Activated CD8-positive, alpha-beta T cell treated with anti-CD3 and anti-CD28 coated beads for 36 hours (primary cell): ENCODE data around the gene COPS7A. TPM values are rescaled to one million over a fixed set of nuclear protein-coding genes. Genes with fewer than 3 reads are reported as not detected.
"Not testable (repeated sequence)": the region's sequence is repeated elsewhere in the genome, so short reads cannot be mapped to it uniquely, and the experiment has no call there.

Experiments used
- ATAC-seq: fragments of 200-7000 bp; cut with Tn5 transposase; one replicate; pipeline ENCODE4 v1.10.0; 2021; ENCODE audit warnings: mild to moderate bottlenecking, moderate library complexity
- CTCF ChIA-PET: fragments of 350-600 bp; sonication (Branson Sonifier 250); formaldehyde crosslinking; loops from one replicate; lab custom pipeline; 2021; ENCODE audit warnings: antibody characterized with exemption; lab: Charles Lee
- POLR2A ChIA-PET: fragments of 350-600 bp; sonication (Branson Sonifier 250); formaldehyde crosslinking; loops from one replicate; lab custom pipeline; 2021; ENCODE audit warnings: antibody characterized with exemption; lab: Charles Lee
- DNase-seq: peaks from one replicate; pipeline ENCODE4 v3.0.0-alpha.2; 2020
- H3K27ac Mint-ChIP-seq: one replicate; pipeline ENCODE4 v1.8.0; 2021; ENCODE audit warnings: mild to moderate bottlenecking, mixed read lengths
- H3K27me3 Mint-ChIP-seq: one replicate; pipeline ENCODE4 v1.8.0; 2021; ENCODE audit warnings: mixed read lengths
- H3K36me3 Mint-ChIP-seq: one replicate; pipeline ENCODE4 v1.8.0; 2021; ENCODE audit warnings: low read depth, mixed read lengths
- H3K4me1 Mint-ChIP-seq: one replicate; pipeline ENCODE4 v1.8.0; 2021; ENCODE audit warnings: low read depth, mixed read lengths
- H3K4me3 Mint-ChIP-seq: one replicate; pipeline ENCODE4 v1.8.0; 2021; ENCODE audit warnings: mild to moderate bottlenecking, moderate library complexity, mixed read lengths
- H3K9me3 Mint-ChIP-seq: one replicate; pipeline ENCODE4 v1.8.0; 2021; ENCODE audit warnings: mixed read lengths
- intact Hi-C: fragments of 100-400 bp; cut with micrococcal nuclease; formaldehyde crosslinking; loops from one replicate; pipeline ENCODE4 v1.10.0; 2022
- total RNA-seq, 2 experiments: library from RNA; stranded (reverse); gene quantifications; one replicate each; pipeline ENCODE4 v1.2.3, GENCODE V29; 2021
- TF ChIP-seq, protein P1 (sequence below): fragments of 200-600 bp; IDR thresholded peaks from one replicate; pipeline ENCODE4 v1.8.0; 2022; ENCODE audit warnings: antibody characterized with exemption, mild to moderate bottlenecking

Gene COPS7A
- total RNA-seq, 2 experiments from 2014 or later: 35.9 to 38.8 TPM

DNA sequence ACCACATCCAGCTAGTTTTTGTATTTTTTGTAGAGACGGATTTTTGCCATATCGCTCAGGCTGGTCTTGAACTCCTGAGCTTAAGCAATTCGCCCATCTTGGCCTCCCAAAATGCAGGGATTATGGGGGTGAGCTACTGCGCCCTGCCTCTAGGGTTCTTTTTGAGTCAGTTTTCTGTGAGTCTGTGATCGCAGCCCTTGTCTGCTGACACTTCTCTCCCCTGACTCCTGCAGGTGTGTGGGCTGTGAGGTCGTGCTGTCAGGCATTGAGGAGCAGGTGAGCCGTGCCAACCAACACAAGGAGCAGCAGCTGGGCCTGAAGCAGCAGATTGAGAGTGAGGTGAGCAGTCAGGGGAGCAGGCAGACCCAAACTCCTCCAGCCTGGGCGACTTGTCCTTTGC is 6.3 kb downstream of the COPS7A start:
- ATAC-seq (no peak), DNase-seq (no peak)
- no peak overlapping the region for H3K27ac Mint-ChIP-seq
- TF ChIP-seq, protein P1, sequence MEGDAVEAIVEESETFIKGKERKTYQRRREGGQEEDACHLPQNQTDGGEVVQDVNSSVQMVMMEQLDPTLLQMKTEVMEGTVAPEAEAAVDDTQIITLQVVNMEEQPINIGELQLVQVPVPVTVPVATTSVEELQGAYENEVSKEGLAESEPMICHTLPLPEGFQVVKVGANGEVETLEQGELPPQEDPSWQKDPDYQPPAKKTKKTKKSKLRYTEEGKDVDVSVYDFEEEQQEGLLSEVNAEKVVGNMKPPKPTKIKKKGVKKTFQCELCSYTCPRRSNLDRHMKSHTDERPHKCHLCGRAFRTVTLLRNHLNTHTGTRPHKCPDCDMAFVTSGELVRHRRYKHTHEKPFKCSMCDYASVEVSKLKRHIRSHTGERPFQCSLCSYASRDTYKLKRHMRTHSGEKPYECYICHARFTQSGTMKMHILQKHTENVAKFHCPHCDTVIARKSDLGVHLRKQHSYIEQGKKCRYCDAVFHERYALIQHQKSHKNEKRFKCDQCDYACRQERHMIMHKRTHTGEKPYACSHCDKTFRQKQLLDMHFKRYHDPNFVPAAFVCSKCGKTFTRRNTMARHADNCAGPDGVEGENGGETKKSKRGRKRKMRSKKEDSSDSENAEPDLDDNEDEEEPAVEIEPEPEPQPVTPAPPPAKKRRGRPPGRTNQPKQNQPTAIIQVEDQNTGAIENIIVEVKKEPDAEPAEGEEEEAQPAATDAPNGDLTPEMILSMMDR: no peak
- H3K27me3 Mint-ChIP-seq: no peaks in the 10 kb centered on the region
- ChIA-PET POLR2A (interaction anchor here (1.2 to 1.3 kb wide), 2 partner anchors 92 to 96 kb away, joined by 3 to 4 read pairs; no protein-coding TSS in a partner anchor), CTCF (interaction anchor here (0.9 to 1.5 kb wide), 2 partner anchors 16 to 36 kb away, joined by 3 to 4 read pairs; partner anchors contain the start of gene PTMS)
- peaks cover 31% of the 10 kb centered on the region for H3K36me3 Mint-ChIP-seq
- peaks cover 10% of the 10 kb centered on the region for H3K4me1 Mint-ChIP-seq
- H3K4me3 Mint-ChIP-seq: no peak overlapping the region
- H3K9me3 Mint-ChIP-seq: no peaks in the 10 kb centered on the region
- intact Hi-C loops: no loop called here

DNA sequence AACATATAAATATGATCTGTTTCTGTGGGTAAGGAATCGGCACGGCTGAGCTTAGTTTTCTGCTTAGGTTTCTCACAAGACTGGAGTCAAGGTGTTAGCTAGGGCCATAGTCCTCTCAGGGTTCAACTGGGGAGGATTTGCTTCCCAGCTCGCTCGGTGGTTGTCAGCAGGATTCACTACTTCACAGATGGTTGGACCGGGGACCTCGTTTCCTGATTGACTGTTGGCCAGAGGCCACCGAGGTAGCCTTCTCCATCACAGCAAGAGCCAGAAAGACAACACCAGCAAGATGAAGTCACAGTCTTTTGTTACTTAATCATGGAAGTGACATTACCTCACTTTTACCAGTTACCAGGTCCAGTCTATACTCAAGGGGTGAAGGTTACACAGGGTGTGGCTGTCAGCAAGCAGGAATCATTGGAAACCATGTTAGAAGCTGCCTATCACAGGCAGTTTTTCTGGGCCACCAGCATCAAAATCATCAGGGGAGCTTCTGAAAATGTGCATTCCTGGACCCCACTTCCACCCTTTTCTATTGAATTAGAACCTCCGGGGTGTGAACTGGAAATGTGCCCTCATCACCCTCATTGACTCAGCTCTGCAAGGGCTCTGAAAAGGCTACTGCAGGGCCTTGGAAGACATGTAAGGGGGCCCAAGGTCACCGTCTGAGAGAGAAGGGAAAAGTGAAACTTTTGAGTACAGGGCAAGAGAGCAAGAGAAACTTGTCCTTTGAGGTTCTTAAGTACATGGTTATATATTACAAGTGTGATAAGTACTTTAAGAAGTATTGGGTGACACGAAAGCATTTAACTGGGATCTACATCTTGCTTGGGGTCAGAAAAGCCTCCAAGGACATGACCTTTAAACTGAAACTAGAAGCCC is 10.9 kb downstream of the COPS7A start:
- TF ChIP-seq, protein P1: no peak
- Mint-ChIP-seq H3K9me3 (no peaks in the 10 kb centered on the region), H3K27me3 (no peaks in the 10 kb centered on the region), H3K36me3 (peaks cover 13% of the 10 kb centered on the region), H3K27ac (peak overlapping the region; percentile 57), H3K4me3 (no peak overlapping the region), H3K4me1 (peaks cover 6% of the 10 kb centered on the region)
- POLR2A ChIA-PET: interaction anchor here (0.6 to 0.9 kb wide), 2 partner anchors 12 to 42 kb away, joined by 3 to 4 read pairs; no protein-coding TSS in a partner anchor
- ATAC-seq (no peak), DNase-seq (no peak)
- CTCF ChIA-PET: interaction anchor here (0.7 to 3.1 kb wide), 9 partner anchors 10 to 91 kb away, joined by 3 to 15 read pairs (median 4); partner anchors contain the start of genes COPS7A, MLF2 and PTMS
- intact Hi-C loops: no loop called here

DNA sequence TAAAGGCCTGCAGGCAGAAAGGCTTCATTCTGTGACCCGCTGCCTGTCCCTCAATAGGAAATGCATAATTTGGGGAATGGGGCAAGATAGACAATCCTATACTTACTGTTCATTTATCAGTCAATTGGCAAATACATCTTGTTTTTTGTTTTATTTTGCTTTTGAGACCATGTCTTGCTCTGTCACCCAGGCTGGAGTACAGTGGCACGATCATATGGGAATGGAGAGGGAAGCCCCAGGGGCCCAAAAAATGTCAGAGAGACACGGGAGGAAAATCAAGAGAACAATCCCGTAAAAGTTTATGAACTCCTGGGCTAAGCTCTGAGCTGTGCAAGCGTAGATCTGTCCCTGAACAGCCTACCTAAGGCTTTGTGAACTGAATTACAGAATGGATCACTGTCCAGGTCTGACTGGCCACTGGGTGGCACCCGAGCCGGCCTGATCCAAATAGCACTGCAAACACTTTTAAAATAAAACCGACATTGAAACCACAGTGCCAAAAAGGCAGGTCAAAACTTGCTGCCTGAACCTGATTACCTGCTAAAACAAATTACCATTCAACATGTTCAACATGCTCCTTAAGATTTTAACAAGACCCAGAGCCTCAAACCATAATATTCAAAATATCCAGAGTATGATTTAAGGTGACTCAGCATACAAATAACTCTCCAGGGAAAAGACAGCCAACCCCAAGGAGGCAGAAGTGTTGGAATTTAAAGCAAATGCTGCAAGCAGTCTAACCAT is 11.8 kb downstream of the COPS7A start:
- intact Hi-C loops: no loop called here
- H3K4me1 Mint-ChIP-seq: peaks cover 6% of the 10 kb centered on the region
- peak; percentile 83 for ATAC-seq
- peaks cover 5% of the 10 kb centered on the region for H3K36me3 Mint-ChIP-seq
- ChIA-PET CTCF (interaction anchor here (0.7 to 2.6 kb wide), 4 partner anchors 9 to 89 kb away, joined by 3 to 6 read pairs (median 6); no protein-coding TSS in a partner anchor), POLR2A (interaction anchor here (0.6 kb wide), 1 partner anchor 43 kb away, joined by 4 read pairs; no protein-coding TSS in a partner anchor)
- H3K27me3 Mint-ChIP-seq: no peaks in the 10 kb centered on the region
- peak overlapping the region; percentile 21 for H3K27ac Mint-ChIP-seq
- no peaks in the 10 kb centered on the region for H3K9me3 Mint-ChIP-seq
- no peak overlapping the region for H3K4me3 Mint-ChIP-seq
- peak; percentile 77 for DNase-seq
- TF ChIP-seq, protein P1: peak; percentile 67

DNA sequence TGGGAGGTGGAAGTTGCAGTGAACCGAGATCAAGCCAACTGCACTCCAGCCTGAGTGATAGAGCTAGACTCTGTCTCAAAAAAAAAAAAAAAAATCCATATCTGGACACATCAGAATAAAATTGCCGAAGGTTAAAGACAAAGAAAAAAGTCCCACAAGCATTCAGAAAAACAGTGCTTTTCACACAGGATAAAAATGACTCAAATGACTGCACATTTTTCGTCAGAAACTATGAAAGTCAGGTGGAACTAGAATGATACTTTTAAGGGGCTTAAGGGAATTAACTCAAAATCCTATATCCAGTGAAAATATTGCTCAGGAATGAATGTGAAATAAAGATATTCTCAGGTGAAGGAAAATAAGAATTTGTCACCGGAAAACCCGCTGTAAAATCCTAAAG is 12.9 kb downstream of the COPS7A start:
- intact Hi-C loops: no loop called here
- Mint-ChIP-seq H3K4me1 (peaks cover 6% of the 10 kb centered on the region), H3K27ac (no peak overlapping the region), H3K9me3 (no peaks in the 10 kb centered on the region), H3K36me3 (no peaks in the 10 kb centered on the region), H3K27me3 (no peaks in the 10 kb centered on the region), H3K4me3 (no peak overlapping the region)
- ChIA-PET CTCF (interaction anchor here (1.0 to 2.6 kb wide), 3 partner anchors 15 to 136 kb away, joined by 3 to 6 read pairs (median 5); partner anchors contain the start of gene SPSB2), POLR2A (interaction anchor here (0.7 kb wide), 1 partner anchor 13 kb away, joined by 3 read pairs; the partner anchor contains the start of gene COPS7A)
- TF ChIP-seq, protein P1: no peak
- ATAC-seq: no peak
- DNase-seq: no peak

DNA sequence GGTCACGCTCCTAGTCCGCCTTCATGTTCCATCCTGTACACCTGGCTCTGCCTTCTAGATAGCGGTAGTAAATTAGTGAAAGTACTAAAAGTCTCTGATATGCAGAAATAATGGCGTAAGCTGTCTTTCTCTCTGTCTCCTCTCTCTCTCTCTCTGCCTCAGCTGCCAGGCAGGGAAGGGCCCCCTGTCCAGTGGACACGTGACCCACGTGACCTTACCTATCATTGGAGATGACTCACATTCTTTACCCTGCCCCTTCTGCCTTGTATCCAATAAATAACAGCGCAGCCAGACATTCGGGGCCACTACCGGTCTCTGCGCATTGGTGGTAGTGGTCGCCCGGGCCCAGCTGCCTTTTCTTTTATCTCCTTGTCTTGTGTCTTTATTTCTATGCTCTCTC is 18.2 kb downstream of the COPS7A start:
- intact Hi-C loops, ATAC-seq, H3K27me3 Mint-ChIP-seq, H3K9me3 Mint-ChIP-seq, DNase-seq, H3K4me3 Mint-ChIP-seq, H3K27ac Mint-ChIP-seq: not testable (repeated sequence)
- peaks cover 36% of the 10 kb centered on the region for H3K4me1 Mint-ChIP-seq
- POLR2A ChIA-PET: interaction anchor here (0.9 to 1.2 kb wide), 5 partner anchors 17 to 112 kb away, joined by 3 to 7 read pairs (median 3); partner anchors contain the start of genes CD4 and COPS7A
- peaks cover 25% of the 10 kb centered on the region for H3K36me3 Mint-ChIP-seq
- CTCF ChIA-PET: interaction anchor here (1.1 to 4.0 kb wide), 3 partner anchors 11 to 93 kb away, joined by 3 to 25 read pairs (median 11); partner anchors contain the start of gene MLF2
